Measurements from ENCODE around the gene IVD. TPM values are rescaled to one million over a fixed set of nuclear protein-coding genes. Genes with fewer than 3 reads are reported as not detected.

IVD gene
- total and polyA plus RNA-seq, 9 of the 15 experiments (the other 6 are each of a cell fraction or from before 2014, with no cell fraction given), result 0.15 to 4.5 (median 2.4) TPM

DNA sequence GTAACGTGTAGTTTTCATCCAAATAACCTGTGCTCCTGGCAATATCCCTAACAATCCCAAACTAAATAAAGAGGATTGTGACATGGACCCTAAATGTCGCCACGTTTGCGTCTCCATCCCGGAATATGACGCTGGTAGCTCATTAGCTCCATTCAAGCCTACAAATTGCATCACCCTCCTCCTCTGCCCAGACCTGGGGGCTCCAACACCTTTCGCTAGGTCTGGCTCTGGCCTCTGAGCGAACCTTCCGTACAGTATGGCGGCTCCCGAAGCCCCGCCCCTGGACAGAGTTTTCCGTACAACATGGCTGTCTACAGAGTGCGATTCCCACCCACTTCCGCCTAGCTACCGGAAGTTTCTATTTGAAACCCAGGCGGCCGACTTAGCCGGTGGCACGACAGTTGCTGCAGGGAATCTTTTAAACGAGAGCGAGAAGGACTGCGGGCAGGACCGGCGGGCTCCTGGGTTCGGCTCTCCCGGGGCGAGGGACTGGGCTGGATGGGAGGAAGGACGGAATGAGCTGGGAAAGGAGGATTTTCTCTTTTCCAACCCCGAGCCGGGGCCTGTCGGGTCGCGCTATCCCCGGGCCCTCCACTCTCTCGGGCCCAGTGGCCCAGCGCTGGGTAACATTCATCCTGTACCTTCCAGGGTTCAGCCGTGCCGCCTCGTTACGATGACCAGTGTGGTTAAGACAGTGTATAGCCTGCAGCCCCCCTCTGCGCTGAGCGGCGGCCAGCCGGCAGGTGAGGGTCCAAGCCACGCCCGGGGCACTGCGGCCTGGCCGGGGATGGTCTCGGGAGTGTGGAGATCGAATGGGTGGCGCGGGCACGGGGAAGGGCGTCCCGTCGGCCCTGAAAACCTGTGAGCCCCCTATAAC lies 22.8 kb upstream of the IVD start, which contains the start of gene KNSTRN (continued):
- TF ChIP-seq, protein P1, sequence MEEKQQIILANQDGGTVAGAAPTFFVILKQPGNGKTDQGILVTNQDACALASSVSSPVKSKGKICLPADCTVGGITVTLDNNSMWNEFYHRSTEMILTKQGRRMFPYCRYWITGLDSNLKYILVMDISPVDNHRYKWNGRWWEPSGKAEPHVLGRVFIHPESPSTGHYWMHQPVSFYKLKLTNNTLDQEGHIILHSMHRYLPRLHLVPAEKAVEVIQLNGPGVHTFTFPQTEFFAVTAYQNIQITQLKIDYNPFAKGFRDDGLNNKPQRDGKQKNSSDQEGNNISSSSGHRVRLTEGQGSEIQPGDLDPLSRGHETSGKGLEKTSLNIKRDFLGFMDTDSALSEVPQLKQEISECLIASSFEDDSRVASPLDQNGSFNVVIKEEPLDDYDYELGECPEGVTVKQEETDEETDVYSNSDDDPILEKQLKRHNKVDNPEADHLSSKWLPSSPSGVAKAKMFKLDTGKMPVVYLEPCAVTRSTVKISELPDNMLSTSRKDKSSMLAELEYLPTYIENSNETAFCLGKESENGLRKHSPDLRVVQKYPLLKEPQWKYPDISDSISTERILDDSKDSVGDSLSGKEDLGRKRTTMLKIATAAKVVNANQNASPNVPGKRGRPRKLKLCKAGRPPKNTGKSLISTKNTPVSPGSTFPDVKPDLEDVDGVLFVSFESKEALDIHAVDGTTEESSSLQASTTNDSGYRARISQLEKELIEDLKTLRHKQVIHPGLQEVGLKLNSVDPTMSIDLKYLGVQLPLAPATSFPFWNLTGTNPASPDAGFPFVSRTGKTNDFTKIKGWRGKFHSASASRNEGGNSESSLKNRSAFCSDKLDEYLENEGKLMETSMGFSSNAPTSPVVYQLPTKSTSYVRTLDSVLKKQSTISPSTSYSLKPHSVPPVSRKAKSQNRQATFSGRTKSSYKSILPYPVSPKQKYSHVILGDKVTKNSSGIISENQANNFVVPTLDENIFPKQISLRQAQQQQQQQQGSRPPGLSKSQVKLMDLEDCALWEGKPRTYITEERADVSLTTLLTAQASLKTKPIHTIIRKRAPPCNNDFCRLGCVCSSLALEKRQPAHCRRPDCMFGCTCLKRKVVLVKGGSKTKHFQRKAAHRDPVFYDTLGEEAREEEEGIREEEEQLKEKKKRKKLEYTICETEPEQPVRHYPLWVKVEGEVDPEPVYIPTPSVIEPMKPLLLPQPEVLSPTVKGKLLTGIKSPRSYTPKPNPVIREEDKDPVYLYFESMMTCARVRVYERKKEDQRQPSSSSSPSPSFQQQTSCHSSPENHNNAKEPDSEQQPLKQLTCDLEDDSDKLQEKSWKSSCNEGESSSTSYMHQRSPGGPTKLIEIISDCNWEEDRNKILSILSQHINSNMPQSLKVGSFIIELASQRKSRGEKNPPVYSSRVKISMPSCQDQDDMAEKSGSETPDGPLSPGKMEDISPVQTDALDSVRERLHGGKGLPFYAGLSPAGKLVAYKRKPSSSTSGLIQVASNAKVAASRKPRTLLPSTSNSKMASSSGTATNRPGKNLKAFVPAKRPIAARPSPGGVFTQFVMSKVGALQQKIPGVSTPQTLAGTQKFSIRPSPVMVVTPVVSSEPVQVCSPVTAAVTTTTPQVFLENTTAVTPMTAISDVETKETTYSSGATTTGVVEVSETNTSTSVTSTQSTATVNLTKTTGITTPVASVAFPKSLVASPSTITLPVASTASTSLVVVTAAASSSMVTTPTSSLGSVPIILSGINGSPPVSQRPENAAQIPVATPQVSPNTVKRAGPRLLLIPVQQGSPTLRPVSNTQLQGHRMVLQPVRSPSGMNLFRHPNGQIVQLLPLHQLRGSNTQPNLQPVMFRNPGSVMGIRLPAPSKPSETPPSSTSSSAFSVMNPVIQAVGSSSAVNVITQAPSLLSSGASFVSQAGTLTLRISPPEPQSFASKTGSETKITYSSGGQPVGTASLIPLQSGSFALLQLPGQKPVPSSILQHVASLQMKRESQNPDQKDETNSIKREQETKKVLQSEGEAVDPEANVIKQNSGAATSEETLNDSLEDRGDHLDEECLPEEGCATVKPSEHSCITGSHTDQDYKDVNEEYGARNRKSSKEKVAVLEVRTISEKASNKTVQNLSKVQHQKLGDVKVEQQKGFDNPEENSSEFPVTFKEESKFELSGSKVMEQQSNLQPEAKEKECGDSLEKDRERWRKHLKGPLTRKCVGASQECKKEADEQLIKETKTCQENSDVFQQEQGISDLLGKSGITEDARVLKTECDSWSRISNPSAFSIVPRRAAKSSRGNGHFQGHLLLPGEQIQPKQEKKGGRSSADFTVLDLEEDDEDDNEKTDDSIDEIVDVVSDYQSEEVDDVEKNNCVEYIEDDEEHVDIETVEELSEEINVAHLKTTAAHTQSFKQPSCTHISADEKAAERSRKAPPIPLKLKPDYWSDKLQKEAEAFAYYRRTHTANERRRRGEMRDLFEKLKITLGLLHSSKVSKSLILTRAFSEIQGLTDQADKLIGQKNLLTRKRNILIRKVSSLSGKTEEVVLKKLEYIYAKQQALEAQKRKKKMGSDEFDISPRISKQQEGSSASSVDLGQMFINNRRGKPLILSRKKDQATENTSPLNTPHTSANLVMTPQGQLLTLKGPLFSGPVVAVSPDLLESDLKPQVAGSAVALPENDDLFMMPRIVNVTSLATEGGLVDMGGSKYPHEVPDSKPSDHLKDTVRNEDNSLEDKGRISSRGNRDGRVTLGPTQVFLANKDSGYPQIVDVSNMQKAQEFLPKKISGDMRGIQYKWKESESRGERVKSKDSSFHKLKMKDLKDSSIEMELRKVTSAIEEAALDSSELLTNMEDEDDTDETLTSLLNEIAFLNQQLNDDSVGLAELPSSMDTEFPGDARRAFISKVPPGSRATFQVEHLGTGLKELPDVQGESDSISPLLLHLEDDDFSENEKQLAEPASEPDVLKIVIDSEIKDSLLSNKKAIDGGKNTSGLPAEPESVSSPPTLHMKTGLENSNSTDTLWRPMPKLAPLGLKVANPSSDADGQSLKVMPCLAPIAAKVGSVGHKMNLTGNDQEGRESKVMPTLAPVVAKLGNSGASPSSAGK (IDR thresholded peaks at IDR 0.05), result peak; percentile 85
- TF ChIP-seq CLOCK (CRISPR knock-in tag; IDR thresholded peaks at IDR 0.05; ENCODE audit: borderline replicate concordance) (no peak), ZNF197 (CRISPR knock-in tag; IDR thresholded peaks at IDR 0.05; ENCODE audit: low read depth) (peak; percentile 82), ZNF274 (IDR thresholded peaks at IDR 0.05; ENCODE audit: borderline replicate concordance, low read depth, low read length) (no peak), DLX4 (CRISPR knock-in tag; IDR thresholded peaks at IDR 0.05) (no peak), TBL1XR1 (IDR thresholded peaks at IDR 0.05; ENCODE audit: low read length in 2 of 2) (no peak), ZHX1 (conservative IDR thresholded peaks at IDR 0.05; ENCODE audit: low read length) (0 out of 2 replicates have a peak, but pooled peaks have one; percentile 30)
